Neural cell (in vitro differentiated cells): ENCODE results near the gene AEBP1.

ENCODE experiments used
- EZH2 ChIP-seq: fragments of 200-600, 300-800 bp; shearing (Covaris generic), sonication (generic); IDR thresholded peaks from 2 replicates; pipeline ENCODE4 v1.6.1; 2014; ENCODE audit warnings: antibody characterized with exemption, low read length, borderline replicate concordance, mild to moderate bottlenecking; ENCODE audit not compliant: insufficient read depth, poor library complexity, severe bottlenecking
- TF ChIP-seq, protein P1 (sequence below): fragments of 450-650 bp; IDR thresholded peaks from 2 replicates; pipeline ENCODE4 v1.5.1; 2014; ENCODE audit warnings: antibody characterized with exemption, mild to moderate bottlenecking, moderate library complexity; ENCODE audit not compliant: poor library complexity, severe bottlenecking

DNA sequence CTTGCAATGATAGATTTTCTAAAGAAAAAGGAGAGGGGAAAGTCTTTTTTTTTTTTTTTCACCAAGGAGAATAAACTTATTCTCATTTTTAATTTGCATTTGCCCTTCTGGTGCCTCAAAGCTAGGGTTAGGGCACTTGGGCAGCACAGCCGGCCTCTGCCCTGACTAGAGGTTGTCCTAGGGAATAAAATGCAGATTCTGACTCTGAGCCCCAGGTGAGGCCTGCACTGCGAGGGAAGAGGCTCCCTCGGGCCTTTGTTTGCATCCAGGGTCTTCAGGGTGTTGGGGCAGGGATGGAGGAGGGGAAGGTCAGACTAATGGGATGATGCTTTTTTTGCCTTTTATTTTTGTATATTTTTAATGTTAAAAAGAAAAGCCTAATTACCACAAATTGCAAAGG, 29.1 kb downstream of the AEBP1 start:
- TF ChIP-seq, protein P1, sequence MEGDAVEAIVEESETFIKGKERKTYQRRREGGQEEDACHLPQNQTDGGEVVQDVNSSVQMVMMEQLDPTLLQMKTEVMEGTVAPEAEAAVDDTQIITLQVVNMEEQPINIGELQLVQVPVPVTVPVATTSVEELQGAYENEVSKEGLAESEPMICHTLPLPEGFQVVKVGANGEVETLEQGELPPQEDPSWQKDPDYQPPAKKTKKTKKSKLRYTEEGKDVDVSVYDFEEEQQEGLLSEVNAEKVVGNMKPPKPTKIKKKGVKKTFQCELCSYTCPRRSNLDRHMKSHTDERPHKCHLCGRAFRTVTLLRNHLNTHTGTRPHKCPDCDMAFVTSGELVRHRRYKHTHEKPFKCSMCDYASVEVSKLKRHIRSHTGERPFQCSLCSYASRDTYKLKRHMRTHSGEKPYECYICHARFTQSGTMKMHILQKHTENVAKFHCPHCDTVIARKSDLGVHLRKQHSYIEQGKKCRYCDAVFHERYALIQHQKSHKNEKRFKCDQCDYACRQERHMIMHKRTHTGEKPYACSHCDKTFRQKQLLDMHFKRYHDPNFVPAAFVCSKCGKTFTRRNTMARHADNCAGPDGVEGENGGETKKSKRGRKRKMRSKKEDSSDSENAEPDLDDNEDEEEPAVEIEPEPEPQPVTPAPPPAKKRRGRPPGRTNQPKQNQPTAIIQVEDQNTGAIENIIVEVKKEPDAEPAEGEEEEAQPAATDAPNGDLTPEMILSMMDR = no peak
- no peak for TF ChIP-seq EZH2
